Caki2 (cell line): ENCODE measurements around the gene KY. TPM values are rescaled to one million over a fixed set of nuclear protein-coding genes. Genes with fewer than 3 reads are reported as not detected.

Experiments used
- DNase-seq: peaks from one replicate; pipeline ENCODE4 v3.0.0-alpha.2; 2015; ENCODE audit warnings: low read depth
- in situ Hi-C: cut with HindIII; loops from 2 replicates; pipeline ENCODE4 v1.10.0; 2016; ENCODE audit warnings: low sequenced_read_pairs, low pct_unique_long_range_greater_than_20kb, mixed read lengths
- total RNA-seq: library from RNA; depleted of rRNA; stranded (reverse); fragments of >200 nt; shearing (Covaris generic); gene quantifications from 2 replicates; pipeline ENCODE4 v1.2.3, GENCODE V29; 2014; ENCODE audit warnings: low replicate concordance

Gene KY
- total RNA-seq, 1 experiment from 2014 or later: not detected

DNA sequence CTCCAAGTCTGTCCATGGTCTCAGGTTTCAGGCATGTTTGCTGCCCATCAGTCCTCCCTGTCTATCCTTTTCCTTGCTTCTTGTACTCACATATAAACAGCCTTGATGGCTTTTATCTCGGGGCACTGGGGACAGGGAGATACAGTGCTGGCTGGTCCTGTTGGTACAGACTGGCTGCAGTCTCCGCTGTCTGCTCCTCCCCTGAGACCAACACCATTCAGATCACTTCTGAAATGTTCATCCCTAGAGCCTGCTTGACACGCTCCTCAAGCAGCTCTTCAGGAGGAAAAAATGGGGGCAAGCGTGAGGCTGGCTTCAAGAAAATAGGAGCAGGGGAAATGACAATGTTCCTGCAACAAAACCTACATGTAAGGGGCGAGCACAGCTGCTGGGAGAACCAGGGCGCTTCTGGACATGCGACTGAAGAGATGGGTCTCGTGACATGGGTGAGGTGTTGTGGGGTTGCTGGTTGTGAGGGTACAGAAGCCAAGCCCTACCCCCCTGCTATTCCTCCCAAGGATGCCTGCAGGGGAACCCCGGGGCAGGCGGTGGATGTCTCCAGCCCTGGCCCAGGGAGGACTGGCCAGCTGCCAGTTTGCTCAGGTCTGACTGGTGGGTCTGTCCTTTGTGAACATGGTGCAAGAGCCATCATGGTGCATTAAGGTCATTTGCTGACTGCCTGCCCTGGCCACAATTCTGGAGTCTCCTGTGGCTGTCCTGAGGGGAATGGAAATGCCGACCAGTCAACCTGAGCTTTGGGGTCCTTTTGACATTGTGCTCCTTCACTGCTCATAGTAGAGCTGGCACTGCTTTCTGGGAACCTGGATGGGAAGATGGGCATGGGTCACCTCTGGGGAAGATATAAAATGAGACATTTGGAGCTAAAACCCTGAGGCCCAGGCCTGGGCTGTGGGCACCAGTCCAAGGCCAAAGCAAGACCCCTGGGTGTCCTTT lies 40.1 kb downstream of the KY start:
- in situ Hi-C loops: no loop called here
- no peak for DNase-seq

GRCh38 chr3:134609821-134610431 lies 40.9 kb downstream of the KY start:
- in situ Hi-C loops: no loop called here

DNA sequence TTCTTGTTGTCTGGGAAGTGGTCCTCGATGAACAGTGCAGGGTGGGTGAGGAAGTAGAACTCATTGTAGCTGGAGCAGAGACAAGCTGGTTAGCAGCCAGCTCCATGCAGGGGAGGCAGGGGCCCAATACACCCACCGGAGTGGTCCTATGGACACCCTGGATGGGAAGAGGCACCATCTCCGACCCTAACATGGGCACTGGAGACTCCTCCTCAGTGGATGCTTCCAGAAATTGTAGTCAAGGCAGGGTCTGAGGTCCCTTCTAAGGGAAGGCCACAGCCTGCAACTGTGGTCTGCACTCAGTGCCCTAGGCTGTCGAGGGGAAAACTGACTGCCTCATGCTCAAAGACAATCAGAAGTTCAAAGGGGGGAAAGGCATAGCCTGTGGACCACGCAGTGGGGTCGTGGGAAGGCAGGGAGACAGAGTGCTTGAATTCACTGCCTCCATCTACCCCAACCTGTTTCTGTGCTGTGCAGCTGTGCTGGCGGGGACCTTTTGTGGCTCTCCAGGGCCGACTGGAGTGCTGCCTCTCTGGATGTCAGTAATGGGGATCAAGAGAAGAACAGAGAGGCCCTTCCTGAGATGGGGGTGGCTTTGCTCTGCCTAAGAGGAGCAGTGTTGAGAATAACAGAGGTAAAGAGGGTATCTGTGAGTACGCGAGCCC lies 41.9 kb downstream of the KY start:
- in situ Hi-C loops: no loop called here

More at GRCh38 chr3:134609821-134610431, 40.9 kb downstream of the KY start:
- DNase-seq: no peak

DNA sequence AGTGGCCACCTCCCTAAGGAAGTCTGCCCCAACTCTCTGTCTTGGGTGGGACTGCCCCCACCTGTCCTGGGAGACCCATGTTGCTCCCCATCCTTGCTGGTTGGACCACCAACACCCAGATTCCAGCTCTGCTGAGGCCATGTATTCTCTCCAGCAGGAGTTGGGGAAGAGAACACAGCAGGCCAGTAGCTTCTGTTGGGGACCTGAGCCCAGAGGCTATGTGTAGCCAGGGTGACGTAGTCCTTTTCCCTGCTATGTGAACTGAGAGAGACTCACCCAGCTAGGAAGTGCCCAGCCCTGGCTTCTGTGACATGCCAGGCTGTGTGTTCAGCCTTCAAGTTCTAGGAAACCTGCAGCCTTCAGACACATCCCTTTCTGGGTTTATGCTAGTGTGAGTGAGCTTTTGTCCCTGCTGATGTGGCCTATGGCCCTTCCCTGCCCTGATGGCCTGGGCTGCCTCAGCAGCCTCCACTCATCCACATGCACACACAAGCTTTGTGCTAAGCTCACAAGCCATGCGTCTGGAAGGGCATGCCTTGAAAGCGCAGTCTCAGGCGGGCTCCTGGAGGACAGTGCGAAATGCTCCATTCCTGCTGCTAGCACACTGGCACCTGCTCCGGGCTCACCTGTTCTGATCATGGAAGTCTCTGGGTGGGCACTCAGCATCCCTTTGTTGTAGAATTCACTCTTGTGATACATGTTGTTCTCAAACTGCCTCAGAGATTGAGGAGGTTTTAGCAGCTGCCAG lies 42.6 kb downstream of the KY start:
- in situ Hi-C loops: no loop called here

More for the DNA sequence above, 41.9 kb downstream of the KY start:
- no peak for DNase-seq

GRCh38 chr3:134607054-134608022 lies 43.5 kb downstream of the KY start:
- DNase-seq: no peak
- in situ Hi-C loops: no loop called here

More for the DNA sequence above, 42.6 kb downstream of the KY start:
- no peak for DNase-seq

- no peak for DNase-seq
- in situ Hi-C loops: no loop called here
Observed at GRCh38 chr3:134606033-134607025, 44.5 kb downstream of the KY start.

DNA sequence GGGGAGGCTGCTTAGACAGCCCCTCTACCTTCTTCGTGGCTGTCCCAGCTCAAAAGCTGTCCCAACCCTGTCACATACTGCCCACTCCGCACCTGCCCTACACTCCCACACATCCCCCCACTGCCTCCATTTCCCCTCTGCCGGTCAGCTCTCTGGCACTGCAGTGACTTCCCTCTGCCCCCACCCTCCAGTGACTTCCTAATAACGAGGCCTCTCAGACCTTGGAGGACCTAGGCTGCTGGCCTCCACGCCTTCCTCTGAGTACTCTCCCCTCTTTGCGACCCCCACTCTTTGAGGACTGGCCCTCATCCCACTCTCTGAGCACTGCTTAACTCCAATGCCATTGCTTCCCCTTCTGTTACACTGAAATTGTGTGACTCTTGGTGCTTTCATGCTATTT lies 45.3 kb downstream of the KY start:
- in situ Hi-C loops: no loop called here
- no peak for DNase-seq

GRCh38 chr3:134603956-134604355 lies 46.9 kb downstream of the KY start:
- no peak for DNase-seq
- in situ Hi-C loops: no loop called here

DNA sequence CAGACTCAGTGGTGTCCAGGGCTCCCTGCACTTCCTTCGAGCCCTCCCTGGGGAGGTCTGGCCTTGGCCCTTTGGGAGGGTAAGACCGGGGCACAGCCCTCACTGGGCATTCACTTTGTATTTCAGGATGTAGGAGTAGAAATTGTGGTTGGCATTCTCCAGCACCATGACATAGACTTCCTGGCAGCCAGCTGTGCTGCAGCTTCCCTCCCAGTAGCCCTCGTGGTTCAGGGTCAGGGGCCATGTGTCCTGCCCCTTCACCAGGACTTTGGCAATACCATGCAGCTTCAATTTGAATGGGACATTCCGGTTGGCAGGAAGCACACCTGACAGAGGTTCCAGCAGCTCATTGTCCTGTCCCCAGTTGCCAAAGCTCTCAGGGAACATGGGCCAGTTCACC lies 47.3 kb downstream of the KY start:
- in situ Hi-C loops: no loop called here
- no peak for DNase-seq

DNA sequence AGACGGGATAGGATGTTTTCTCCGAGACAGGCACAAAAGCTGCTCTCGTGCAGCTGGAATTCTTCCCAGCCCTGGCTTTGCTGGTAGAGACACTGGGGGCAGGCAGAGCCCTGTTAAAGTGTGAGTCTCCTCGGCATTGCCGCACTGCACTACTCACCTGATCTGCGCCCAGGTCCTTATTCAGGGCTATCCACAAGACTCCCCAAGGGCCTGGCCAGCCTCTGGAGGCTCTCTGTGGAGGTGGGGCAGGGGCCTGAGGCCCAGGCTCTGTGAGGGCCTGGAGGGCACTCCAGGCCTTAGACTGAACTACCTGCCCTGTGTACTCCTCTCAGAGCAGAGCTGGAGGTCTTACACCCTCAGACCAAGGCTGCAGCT lies 48.4 kb downstream of the KY start:
- in situ Hi-C loops: no loop called here
- DNase-seq: no peak

- no peak for DNase-seq
Observed at GRCh38 chr3:134601539-134602439, 49.0 kb downstream of the KY start.

GRCh38 chr3:134600685-134601463 lies 49.9 kb downstream of the KY start:
- peak; percentile 71 for DNase-seq
- in situ Hi-C loops: no loop called here

More at GRCh38 chr3:134601539-134602439, 49.0 kb downstream of the KY start:
- in situ Hi-C loops: no loop called here

GRCh38 chr3:134600206-134600605 lies 50.6 kb downstream of the KY start:
- in situ Hi-C loops: no loop called here
- peak; percentile 35 for DNase-seq

- in situ Hi-C loops: no loop called here
- DNase-seq: no peak
Observed at GRCh38 chr3:134598763-134599545, 51.9 kb downstream of the KY start.
